ENCODE data around the gene TSKS.

DNA sequence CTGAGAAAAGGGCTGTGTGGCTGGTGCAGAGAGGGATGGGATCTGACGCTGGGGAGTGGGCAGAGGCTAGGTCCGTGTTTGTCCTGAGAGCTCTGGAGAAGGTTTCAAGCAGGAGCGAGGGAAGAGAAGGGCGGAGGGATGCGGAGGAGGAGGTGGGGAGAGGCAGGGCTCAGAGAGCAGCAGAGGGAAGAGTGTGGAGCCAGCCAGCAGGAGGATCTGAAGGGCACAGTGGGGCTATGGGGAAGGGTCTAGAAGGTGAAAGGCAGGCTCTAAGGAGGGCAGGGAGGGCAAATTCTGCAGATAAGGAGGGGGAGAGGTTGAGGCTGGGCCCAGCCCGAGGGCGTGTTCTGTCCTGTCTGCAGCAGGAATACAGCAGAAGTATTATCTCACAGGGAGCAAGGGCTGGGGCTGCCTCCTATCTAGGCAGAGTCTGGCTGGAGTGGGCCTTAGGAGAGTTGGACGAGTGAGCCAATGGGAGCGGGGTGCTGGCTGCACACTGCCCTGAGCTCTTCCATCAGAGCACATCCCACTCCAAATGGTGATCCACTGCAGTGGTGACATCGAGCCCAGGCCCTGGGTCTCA, 9.8 kb upstream of the TSKS start:
- TF ChIP-seq, protein P1, sequence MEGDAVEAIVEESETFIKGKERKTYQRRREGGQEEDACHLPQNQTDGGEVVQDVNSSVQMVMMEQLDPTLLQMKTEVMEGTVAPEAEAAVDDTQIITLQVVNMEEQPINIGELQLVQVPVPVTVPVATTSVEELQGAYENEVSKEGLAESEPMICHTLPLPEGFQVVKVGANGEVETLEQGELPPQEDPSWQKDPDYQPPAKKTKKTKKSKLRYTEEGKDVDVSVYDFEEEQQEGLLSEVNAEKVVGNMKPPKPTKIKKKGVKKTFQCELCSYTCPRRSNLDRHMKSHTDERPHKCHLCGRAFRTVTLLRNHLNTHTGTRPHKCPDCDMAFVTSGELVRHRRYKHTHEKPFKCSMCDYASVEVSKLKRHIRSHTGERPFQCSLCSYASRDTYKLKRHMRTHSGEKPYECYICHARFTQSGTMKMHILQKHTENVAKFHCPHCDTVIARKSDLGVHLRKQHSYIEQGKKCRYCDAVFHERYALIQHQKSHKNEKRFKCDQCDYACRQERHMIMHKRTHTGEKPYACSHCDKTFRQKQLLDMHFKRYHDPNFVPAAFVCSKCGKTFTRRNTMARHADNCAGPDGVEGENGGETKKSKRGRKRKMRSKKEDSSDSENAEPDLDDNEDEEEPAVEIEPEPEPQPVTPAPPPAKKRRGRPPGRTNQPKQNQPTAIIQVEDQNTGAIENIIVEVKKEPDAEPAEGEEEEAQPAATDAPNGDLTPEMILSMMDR (IDR thresholded peaks at IDR 0.05), result no peak
- no peak for TF ChIP-seq SP1 (CRISPR knock-in tag; conservative IDR thresholded peaks at IDR 0.05)
- TF ChIP-seq ZNF512 (CRISPR knock-in tag; IDR thresholded peaks at IDR 0.05; ENCODE audit: borderline replicate concordance), result no peak
- TF ChIP-seq MAX (CRISPR knock-in tag; IDR thresholded peaks at IDR 0.05), result no peak

All from WTC11 (cell line).